Measurements from ENCODE around the gene ITPKC.

DNA sequence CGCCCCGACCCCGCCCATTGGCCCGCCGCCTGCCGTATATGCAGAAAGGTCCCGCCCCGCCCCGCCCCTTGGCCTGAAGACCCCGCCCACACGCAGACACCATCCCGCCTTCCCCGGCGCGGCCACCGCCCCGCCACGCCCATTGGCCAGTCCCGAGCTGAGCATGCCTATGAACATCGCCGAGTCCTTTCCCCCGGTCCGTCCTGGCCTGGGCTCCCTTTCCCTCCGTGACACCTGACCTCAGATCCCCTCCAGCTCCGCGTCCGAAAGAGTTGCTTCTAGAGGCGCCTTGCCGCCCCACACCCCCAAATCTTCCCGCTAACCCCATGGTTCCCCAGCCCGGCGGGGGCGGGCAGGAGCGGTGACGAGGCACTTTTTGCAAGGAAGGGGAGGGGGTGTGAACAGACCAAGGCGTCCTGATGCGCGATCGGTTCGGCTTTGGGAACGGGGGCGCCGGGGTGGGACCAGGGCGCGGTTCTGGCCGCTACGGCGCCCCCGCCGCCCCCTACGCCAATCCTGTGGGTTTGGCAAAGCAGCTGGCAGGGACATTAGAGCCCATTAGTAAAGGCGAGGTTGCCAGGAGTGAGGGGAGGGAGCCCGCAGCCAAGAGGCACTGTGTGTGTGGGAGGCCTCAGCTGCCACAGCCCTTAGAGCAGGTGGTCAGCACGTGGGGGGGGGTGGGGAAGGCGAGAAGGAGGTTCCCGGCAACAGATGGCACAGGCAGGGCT lies 26.1 kb upstream of the ITPKC start:
- TF ChIP-seq, protein P1, sequence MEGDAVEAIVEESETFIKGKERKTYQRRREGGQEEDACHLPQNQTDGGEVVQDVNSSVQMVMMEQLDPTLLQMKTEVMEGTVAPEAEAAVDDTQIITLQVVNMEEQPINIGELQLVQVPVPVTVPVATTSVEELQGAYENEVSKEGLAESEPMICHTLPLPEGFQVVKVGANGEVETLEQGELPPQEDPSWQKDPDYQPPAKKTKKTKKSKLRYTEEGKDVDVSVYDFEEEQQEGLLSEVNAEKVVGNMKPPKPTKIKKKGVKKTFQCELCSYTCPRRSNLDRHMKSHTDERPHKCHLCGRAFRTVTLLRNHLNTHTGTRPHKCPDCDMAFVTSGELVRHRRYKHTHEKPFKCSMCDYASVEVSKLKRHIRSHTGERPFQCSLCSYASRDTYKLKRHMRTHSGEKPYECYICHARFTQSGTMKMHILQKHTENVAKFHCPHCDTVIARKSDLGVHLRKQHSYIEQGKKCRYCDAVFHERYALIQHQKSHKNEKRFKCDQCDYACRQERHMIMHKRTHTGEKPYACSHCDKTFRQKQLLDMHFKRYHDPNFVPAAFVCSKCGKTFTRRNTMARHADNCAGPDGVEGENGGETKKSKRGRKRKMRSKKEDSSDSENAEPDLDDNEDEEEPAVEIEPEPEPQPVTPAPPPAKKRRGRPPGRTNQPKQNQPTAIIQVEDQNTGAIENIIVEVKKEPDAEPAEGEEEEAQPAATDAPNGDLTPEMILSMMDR (conservative IDR thresholded peaks at IDR 0.05; ENCODE audit: low read depth in 2 of 2), result no peak
- TF ChIP-seq POLR2AphosphoS5 (IDR thresholded peaks at IDR 0.05; ENCODE audit: low read depth) (peak; percentile 76), CREB1 (CRISPR knock-in tag; IDR thresholded peaks at IDR 0.05; ENCODE audit: low read depth) (0 out of 2 replicates have a peak, but pooled peaks have one; percentile 15), EZH2 (IDR thresholded peaks at IDR 0.05; ENCODE audit: low read depth, unreplicated experiment) (no peak), JUNB (IDR thresholded peaks at IDR 0.05; ENCODE audit: unreplicated experiment) (no peak), STAT1 (IDR thresholded peaks at IDR 0.05; ENCODE audit: unreplicated experiment) (no peak), NANOG (IDR thresholded peaks at IDR 0.05; ENCODE audit: borderline replicate concordance) (no peak)
- TF ChIP-seq, protein P2, sequence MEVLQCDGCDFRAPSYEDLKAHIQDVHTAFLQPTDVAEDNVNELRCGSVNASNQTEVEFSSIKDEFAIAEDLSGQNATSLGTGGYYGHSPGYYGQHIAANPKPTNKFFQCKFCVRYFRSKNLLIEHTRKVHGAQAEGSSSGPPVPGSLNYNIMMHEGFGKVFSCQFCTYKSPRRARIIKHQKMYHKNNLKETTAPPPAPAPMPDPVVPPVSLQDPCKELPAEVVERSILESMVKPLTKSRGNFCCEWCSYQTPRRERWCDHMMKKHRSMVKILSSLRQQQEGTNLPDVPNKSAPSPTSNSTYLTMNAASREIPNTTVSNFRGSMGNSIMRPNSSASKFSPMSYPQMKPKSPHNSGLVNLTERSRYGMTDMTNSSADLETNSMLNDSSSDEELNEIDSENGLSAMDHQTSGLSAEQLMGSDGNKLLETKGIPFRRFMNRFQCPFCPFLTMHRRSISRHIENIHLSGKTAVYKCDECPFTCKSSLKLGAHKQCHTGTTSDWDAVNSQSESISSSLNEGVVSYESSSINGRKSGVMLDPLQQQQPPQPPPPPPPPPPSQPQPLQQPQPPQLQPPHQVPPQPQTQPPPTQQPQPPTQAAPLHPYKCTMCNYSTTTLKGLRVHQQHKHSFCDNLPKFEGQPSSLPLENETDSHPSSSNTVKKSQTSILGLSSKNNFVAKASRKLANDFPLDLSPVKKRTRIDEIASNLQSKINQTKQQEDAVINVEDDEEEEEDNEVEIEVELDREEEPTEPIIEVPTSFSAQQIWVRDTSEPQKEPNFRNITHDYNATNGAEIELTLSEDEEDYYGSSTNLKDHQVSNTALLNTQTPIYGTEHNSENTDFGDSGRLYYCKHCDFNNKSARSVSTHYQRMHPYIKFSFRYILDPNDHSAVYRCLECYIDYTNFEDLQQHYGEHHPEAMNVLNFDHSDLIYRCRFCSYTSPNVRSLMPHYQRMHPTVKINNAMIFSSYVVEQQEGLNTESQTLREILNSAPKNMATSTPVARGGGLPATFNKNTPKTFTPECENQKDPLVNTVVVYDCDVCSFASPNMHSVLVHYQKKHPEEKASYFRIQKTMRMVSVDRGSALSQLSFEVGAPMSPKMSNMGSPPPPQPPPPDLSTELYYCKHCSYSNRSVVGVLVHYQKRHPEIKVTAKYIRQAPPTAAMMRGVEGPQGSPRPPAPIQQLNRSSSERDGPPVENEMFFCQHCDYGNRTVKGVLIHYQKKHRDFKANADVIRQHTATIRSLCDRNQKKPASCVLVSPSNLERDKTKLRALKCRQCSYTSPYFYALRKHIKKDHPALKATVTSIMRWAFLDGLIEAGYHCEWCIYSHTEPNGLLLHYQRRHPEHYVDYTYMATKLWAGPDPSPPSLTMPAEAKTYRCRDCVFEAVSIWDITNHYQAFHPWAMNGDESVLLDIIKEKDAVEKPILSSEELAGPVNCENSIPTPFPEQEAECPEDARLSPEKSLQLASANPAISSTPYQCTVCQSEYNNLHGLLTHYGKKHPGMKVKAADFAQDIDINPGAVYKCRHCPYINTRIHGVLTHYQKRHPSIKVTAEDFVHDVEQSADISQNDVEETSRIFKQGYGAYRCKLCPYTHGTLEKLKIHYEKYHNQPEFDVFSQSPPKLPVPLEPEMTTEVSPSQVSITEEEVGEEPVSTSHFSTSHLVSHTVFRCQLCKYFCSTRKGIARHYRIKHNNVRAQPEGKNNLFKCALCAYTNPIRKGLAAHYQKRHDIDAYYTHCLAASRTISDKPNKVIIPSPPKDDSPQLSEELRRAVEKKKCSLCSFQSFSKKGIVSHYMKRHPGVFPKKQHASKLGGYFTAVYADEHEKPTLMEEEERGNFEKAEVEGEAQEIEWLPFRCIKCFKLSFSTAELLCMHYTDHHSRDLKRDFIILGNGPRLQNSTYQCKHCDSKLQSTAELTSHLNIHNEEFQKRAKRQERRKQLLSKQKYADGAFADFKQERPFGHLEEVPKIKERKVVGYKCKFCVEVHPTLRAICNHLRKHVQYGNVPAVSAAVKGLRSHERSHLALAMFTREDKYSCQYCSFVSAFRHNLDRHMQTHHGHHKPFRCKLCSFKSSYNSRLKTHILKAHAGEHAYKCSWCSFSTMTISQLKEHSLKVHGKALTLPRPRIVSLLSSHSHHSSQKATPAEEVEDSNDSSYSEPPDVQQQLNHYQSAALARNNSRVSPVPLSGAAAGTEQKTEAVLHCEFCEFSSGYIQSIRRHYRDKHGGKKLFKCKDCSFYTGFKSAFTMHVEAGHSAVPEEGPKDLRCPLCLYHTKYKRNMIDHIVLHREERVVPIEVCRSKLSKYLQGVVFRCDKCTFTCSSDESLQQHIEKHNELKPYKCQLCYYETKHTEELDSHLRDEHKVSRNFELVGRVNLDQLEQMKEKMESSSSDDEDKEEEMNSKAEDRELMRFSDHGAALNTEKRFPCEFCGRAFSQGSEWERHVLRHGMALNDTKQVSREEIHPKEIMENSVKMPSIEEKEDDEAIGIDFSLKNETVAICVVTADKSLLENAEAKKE (CRISPR knock-in tag; IDR thresholded peaks at IDR 0.05), result no peak
- TF ChIP-seq, protein P3, sequence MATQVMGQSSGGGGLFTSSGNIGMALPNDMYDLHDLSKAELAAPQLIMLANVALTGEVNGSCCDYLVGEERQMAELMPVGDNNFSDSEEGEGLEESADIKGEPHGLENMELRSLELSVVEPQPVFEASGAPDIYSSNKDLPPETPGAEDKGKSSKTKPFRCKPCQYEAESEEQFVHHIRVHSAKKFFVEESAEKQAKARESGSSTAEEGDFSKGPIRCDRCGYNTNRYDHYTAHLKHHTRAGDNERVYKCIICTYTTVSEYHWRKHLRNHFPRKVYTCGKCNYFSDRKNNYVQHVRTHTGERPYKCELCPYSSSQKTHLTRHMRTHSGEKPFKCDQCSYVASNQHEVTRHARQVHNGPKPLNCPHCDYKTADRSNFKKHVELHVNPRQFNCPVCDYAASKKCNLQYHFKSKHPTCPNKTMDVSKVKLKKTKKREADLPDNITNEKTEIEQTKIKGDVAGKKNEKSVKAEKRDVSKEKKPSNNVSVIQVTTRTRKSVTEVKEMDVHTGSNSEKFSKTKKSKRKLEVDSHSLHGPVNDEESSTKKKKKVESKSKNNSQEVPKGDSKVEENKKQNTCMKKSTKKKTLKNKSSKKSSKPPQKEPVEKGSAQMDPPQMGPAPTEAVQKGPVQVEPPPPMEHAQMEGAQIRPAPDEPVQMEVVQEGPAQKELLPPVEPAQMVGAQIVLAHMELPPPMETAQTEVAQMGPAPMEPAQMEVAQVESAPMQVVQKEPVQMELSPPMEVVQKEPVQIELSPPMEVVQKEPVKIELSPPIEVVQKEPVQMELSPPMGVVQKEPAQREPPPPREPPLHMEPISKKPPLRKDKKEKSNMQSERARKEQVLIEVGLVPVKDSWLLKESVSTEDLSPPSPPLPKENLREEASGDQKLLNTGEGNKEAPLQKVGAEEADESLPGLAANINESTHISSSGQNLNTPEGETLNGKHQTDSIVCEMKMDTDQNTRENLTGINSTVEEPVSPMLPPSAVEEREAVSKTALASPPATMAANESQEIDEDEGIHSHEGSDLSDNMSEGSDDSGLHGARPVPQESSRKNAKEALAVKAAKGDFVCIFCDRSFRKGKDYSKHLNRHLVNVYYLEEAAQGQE (IDR thresholded peaks at IDR 0.05; ENCODE audit: unreplicated experiment), result no peak
- TF ChIP-seq, protein P4, sequence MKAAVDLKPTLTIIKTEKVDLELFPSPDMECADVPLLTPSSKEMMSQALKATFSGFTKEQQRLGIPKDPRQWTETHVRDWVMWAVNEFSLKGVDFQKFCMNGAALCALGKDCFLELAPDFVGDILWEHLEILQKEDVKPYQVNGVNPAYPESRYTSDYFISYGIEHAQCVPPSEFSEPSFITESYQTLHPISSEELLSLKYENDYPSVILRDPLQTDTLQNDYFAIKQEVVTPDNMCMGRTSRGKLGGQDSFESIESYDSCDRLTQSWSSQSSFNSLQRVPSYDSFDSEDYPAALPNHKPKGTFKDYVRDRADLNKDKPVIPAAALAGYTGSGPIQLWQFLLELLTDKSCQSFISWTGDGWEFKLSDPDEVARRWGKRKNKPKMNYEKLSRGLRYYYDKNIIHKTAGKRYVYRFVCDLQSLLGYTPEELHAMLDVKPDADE (IDR thresholded peaks at IDR 0.05), result no peak

Measured in GM23338 (cell line).